Smooth muscle cell (in vitro differentiated cells): ENCODE data around the gene MAD1L1. TPM values are rescaled to one million over a fixed set of nuclear protein-coding genes. Genes with fewer than 3 reads are reported as not detected.

Experiments used
- DNase-seq: peaks from one replicate; lab custom pipeline; 2025; ENCODE audit not compliant: unreplicated experiment; lab: John Stamatoyannopoulos, UW
- H2AFZ ChIP-seq: fragments of 200-600 bp; sonication (generic); 2 replicates; pipeline ENCODE4 v1.6.0; 2016; ENCODE audit warnings: antibody characterized with exemption, low read depth, mild to moderate bottlenecking
- H3F3A ChIP-seq: fragments of 200-600 bp; sonication (generic); 2 replicates; pipeline ENCODE4 v1.6.0; 2017; ENCODE audit warnings: antibody characterized with exemption, low read depth
- H3K27ac ChIP-seq: fragments of 200-600 bp; sonication (generic); 2 replicates; pipeline ENCODE4 v1.5.1; 2016; ENCODE audit warnings: low read depth, mild to moderate bottlenecking
- H3K27me3 ChIP-seq: fragments of 200-600 bp; sonication (generic); 2 replicates; pipeline ENCODE4 v1.6.1; 2016; ENCODE audit warnings: low read depth, mild to moderate bottlenecking
- H3K36me3 ChIP-seq: fragments of 200-600 bp; sonication (generic); 2 replicates; pipeline ENCODE4 v1.5.1; 2016; ENCODE audit warnings: low read depth
- H3K4me1 ChIP-seq: fragments of 200-600 bp; sonication (generic); 2 replicates; pipeline ENCODE4 v1.5.1; 2016; ENCODE audit warnings: low read depth
- H3K4me2 ChIP-seq: fragments of 200-600 bp; sonication (generic); 2 replicates; pipeline ENCODE4 v1.6.0; 2016; ENCODE audit warnings: mild to moderate bottlenecking
- H3K4me3 ChIP-seq: fragments of 200-600 bp; sonication (generic); 2 replicates; pipeline ENCODE4 v1.5.1; 2016; ENCODE audit warnings: mild to moderate bottlenecking
- H3K79me2 ChIP-seq: fragments of 200-600 bp; sonication (generic); 2 replicates; pipeline ENCODE4 v1.6.0; 2016; ENCODE audit warnings: low read depth, mild to moderate bottlenecking
- H3K9ac ChIP-seq: fragments of 200-600 bp; sonication (generic); 2 replicates; pipeline ENCODE4 v1.6.0; 2016; ENCODE audit warnings: low read depth
- H3K9me3 ChIP-seq: fragments of 200-600 bp; sonication (generic); replicated peaks from 2 replicates; pipeline ENCODE4 v1.5.1; 2016; ENCODE audit warnings: low read depth
- H4K20me1 ChIP-seq: fragments of 200-600 bp; sonication (generic); 2 replicates; pipeline ENCODE4 v1.6.0; 2016; ENCODE audit warnings: low read depth
- CTCF ChIP-seq: fragments of 200-600 bp; sonication (generic); IDR thresholded peaks from 2 replicates; pipeline ENCODE4 v1.5.1; 2017; ENCODE audit warnings: borderline replicate concordance, mild to moderate bottlenecking, antibody characterized with exemption; ENCODE audit not compliant: insufficient read depth, poor library complexity, severe bottlenecking
- WGBS: methylation state at CpG from one replicate; pipeline ENCODE4 v1.1.7; 2016; ENCODE audit warnings: low lambda C conversion rate; 5-methylcytosine and 5-hydroxymethylcytosine counted together
- polyA plus RNA-seq: library from polyadenylated mRNA; unstranded; fragments of >200 nt; fragmentation: Nextera tagmentation; extraction: Ambion mirVana; gene quantifications from 2 replicates; pipeline ENCODE4 v1.2.1, GENCODE V29; 2016
- total RNA-seq: library from RNA; depleted of rRNA; stranded (reverse); fragments of >200 nt; gene quantifications from 2 replicates; pipeline ENCODE4 v1.2.3, GENCODE V29; 2014

Gene MAD1L1
- total and polyA plus RNA-seq, 2 experiments from 2014 or later: 33.4 to 60.7 TPM

- no peak overlapping the region for H3K4me2 ChIP-seq
Observed at GRCh38 chr7:2169923-2170575, 62.7 kb downstream of the MAD1L1 start.

GRCh38 chr7:2168615-2169311, 64.0 kb downstream of the MAD1L1 start:
- no peak overlapping the region for H3K4me3 ChIP-seq
- H3K9ac ChIP-seq: no peak overlapping the region
- no peaks in the 10 kb centered on the region for H3K27me3 ChIP-seq
- no peaks in the 10 kb centered on the region for H4K20me1 ChIP-seq
- no peak for TF ChIP-seq CTCF
- H3K36me3 ChIP-seq: no peaks in the 10 kb centered on the region
- no peak overlapping the region for H3K4me2 ChIP-seq
- no peak overlapping the region for H2AFZ ChIP-seq
- H3F3A ChIP-seq: no peaks in the 10 kb centered on the region
- WGBS: 93% methylated on average over 37 of the region's 37 CpGs
- H3K79me2 ChIP-seq: no peaks in the 10 kb centered on the region
- no peak for DNase-seq
- no peak overlapping the region for H3K27ac ChIP-seq
- no peaks in the 10 kb centered on the region for H3K9me3 ChIP-seq
- no peaks in the 10 kb centered on the region for H3K4me1 ChIP-seq

More at GRCh38 chr7:2169923-2170575, 62.7 kb downstream of the MAD1L1 start:
- H2AFZ ChIP-seq: no peak overlapping the region
- H3K9ac ChIP-seq: no peak overlapping the region
- H3K9me3 ChIP-seq: no peaks in the 10 kb centered on the region
- no peaks in the 10 kb centered on the region for H4K20me1 ChIP-seq
- no peak for DNase-seq
- H3K79me2 ChIP-seq: no peaks in the 10 kb centered on the region
- H3F3A ChIP-seq: peaks cover 5% of the 10 kb centered on the region
- TF ChIP-seq CTCF: no peak
- H3K4me1 ChIP-seq: no peaks in the 10 kb centered on the region
- H3K27me3 ChIP-seq: no peaks in the 10 kb centered on the region
- H3K27ac ChIP-seq: no peak overlapping the region
- no peak overlapping the region for H3K4me3 ChIP-seq
- no peaks in the 10 kb centered on the region for H3K36me3 ChIP-seq
- 69% methylated on average over 17 of the region's 17 CpGs for WGBS

GRCh38 chr7:2166625-2167280, 66.0 kb downstream of the MAD1L1 start:
- no peak overlapping the region for H2AFZ ChIP-seq

More at GRCh38 chr7:2166625-2167280, 66.0 kb downstream of the MAD1L1 start:
- no peak overlapping the region for H3K4me2 ChIP-seq
- no peaks in the 10 kb centered on the region for H3F3A ChIP-seq
- no peak for DNase-seq
- no peak overlapping the region for H3K4me3 ChIP-seq
- no peaks in the 10 kb centered on the region for H3K9me3 ChIP-seq
- TF ChIP-seq CTCF: no peak
- no peak overlapping the region for H3K9ac ChIP-seq
- peaks cover 9% of the 10 kb centered on the region for H3K4me1 ChIP-seq
- no peaks in the 10 kb centered on the region for H3K27me3 ChIP-seq
- H3K27ac ChIP-seq: no peak overlapping the region
- no peaks in the 10 kb centered on the region for H4K20me1 ChIP-seq
- no peaks in the 10 kb centered on the region for H3K79me2 ChIP-seq
- H3K36me3 ChIP-seq: no peaks in the 10 kb centered on the region
- WGBS: 97% methylated on average over 25 of the region's 25 CpGs
